Activated CD4-positive, alpha-beta T cell treated with anti-CD3 and anti-CD28 coated beads, Interleukin-2, amount 50 U/mL, for 24 hours (primary cell): Measurements from ENCODE around the gene KDM5B.
"Not testable (repeated sequence)": the region's sequence is repeated elsewhere in the genome, so short reads cannot be mapped to it uniquely, and the experiment has no call there.

Experiments
- DNase-seq, 2 donors: peaks; one replicate each; pipeline ENCODE4 v3.0.0-alpha.2; 2020; ENCODE audit warnings: low read depth in 1 of 2, low spot score in 1 of 2

KDM5B gene

DNA sequence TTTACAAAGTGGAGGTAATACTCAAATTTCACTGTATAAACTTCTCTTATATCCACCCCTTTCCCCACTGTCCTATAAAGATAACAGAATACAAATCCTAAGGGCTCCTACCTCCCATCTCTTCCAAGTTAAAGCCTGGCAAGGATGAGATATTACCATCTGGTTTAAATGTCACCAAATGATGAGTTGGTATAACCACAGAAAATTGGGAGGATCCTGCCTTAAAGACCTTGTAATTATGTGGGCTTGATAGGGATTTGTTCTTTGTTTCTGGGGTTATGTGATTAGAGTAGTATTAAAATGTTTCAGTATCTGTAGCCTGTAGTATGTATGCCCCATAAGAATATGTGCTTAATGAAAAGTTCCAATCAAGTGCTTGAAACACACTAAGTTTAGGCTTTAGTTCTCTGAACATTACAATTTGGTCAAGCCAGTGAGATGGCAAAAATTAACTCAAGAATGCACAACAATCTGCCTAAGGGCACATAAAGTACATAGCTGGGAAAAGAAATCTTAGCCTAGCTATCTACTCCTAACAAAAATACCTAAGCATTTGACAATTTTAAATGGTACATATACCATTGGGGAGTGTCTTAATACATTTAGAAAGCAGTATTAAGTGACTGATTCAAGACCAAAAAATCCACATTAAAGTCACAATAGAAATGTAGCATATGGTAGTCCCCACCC, 14.0 kb downstream of the KDM5B start:
- no peak for DNase-seq

DNA sequence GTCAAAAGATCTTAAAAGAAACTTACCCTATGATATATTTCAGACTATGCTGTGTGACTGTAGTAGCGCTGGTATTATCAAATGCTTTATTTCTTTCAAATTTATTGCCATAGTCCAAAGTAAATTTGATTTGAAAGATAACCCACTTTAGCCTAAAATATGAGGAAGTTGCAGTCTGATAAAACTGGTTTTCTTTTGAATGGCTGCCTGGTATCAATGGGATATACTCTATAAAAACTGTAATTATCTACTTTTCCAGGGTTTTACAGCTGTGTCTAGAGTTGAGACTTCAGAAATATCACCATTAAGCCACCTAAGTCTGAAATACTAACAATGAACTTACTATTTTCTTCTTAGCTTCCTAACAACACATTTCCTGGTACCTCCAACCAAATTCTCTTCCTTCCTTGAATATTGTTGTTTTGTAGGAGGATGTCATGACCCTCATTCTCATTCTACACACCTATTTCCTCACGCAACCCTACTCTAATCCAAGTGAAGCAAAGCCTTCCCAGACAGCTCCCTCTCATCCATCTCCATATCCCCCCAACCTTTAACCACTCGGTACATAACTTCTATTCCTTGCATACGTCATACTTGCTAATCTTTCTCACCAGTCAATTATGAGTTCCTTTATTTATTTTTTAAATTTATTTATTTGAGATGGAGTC, 17.0 kb downstream of the KDM5B start:
- no peak for DNase-seq

GRCh38 chr1:202788800-202789199, 19.4 kb downstream of the KDM5B start:
- DNase-seq, result no peak

GRCh38 chr1:202786804-202787203, 21.4 kb downstream of the KDM5B start:
- DNase-seq, result no peak

GRCh38 chr1:202781180-202781579, 27.0 kb downstream of the KDM5B start:
- DNase-seq, result no peak

- no peak for DNase-seq
Measured at GRCh38 chr1:202770135-202770534, 38.1 kb downstream of the KDM5B start.

- no peak for DNase-seq
Measured at GRCh38 chr1:202765721-202766120, 42.5 kb downstream of the KDM5B start.

- DNase-seq, result no peak
Measured at GRCh38 chr1:202762019-202762418, 46.2 kb downstream of the KDM5B start.

- no peak for DNase-seq
Measured at GRCh38 chr1:202760589-202760988, 47.6 kb downstream of the KDM5B start.

DNA sequence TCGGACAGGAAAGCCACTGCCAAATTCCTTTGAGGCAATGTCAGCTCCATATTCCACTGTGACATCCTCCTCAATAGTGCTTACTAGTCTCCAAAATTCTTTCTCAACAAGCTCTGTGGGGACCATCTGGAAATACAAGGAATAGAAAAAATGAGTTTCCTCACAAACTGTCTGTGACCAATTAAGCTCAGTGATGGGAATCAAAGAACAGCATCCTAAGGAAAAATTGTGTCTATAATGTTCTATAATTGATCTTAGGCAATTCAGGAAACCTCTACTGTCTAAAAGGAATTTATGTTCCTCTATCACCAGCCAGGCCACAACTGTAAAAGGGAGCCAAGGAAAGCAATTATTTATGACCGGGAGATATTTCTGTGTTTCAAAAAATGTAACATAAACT, 51.8 kb downstream of the KDM5B start:
- DNase-seq, result no peak

DNA sequence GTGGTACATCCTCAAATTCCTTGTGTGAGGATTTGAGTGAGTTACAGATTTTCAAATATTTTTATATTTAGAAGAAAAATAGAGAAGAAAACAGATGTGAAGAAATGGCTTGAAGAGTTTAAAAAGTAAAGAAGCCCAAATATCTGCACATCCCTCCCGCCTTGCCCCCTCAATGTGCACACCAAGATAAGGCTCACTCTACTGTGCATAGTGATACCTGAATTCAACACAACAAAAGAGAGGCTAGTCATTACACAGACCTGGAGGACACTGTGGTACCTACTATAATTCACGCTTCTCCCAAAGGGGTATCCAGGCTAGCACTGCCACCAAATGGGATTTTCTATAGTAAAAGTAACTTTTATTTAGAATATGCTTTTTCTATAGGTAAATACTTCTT, 53.9 kb downstream of the KDM5B start:
- DNase-seq, result no peak

DNA sequence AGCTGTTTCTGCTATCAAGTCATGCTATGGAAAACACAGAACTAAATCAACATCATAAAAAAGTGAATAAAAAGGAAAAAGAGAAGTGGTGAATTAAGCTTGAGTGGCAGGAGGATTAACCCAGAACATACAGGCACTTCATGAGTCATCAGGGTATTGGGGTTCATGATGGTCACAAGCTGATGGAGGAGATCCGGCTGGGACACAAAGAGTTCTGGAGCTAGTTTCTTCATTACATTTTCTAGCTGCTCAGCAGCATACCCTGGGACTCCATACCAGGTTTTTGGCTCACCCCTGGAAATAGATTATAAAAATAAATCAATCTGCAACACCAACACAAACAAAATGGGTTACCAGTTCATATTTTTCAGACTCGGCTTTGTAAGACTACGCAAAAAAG, 55.4 kb downstream of the KDM5B start:
- DNase-seq, result no peak

DNA sequence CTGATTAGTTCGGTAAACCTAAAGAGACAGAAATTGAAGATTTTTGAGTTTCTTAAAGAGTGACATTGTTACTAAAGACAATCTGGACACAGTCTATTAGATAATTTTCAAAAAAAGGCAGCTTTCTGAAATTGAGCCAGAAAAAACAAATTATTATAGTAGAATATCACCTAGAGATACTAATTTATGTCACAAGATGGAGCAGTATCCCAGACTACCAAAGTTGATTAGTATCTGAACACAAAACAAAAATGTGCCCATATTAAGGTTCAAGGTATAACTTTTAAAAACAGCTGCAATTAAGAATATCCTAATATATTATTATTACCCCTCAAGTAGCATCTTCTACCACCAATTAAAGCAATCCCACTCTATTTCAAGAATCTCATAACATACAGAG, 57.5 kb downstream of the KDM5B start:
- no peak for DNase-seq

GRCh38 chr1:202750024-202750423, 58.2 kb downstream of the KDM5B start:
- DNase-seq, result no peak

GRCh38 chr1:202745323-202745888, 62.8 kb downstream of the KDM5B start:
- no peak for DNase-seq

DNA sequence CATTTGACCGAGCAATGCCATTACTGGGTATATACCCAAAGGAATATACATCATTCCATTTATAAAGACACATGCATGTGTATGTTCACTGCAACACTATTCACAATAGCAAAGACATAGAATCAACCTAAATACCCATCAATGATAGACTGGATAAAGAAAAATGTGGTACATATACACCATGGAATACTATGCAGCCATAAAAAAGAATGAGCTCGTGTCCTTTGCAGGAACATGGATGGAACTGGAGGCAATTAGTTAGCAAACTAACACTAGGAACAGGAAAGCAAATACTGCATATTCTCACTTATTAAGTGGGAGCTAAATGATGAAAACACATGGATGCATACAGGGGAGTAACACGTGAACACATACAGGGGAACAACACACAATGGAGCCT, 63.5 kb downstream of the KDM5B start:
- not testable (repeated sequence) for DNase-seq

- DNase-seq, result no peak
Measured at GRCh38 chr1:202742496-202742895, 65.7 kb downstream of the KDM5B start.

GRCh38 chr1:202733251-202733650, 75.0 kb downstream of the KDM5B start:
- no peak for DNase-seq

- no peak for DNase-seq
Measured at GRCh38 chr1:202728951-202729350, 79.3 kb downstream of the KDM5B start.

DNA sequence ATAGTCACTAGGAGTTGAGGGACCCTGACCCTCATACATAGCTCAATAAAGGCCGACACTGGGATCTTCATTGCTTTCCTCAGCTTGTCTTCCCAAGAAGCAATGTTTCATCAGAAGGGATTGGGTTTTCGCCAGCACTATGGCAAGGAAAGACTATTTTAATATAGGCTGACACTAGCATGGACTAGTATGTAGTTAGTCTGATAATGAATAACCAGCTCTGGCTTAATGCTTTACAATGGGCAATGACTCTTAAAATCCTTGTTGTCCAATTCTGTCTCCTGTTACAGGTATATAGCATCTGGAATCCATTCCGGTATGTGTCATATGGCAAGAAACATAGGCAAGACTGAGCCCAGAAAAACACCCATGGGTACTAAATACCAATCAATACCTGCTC, 82.7 kb downstream of the KDM5B start:
- no peak for DNase-seq

GRCh38 chr1:202723708-202724107, 84.5 kb downstream of the KDM5B start:
- DNase-seq, result no peak

GRCh38 chr1:202723046-202723445, 85.2 kb downstream of the KDM5B start:
- DNase-seq, result not testable (repeated sequence)

- DNase-seq, result no peak
Measured at GRCh38 chr1:202716654-202717053, 91.6 kb downstream of the KDM5B start.
